Fibroblast of lung (primary cell): ENCODE data around the gene DNAJC10. TPM values are rescaled to one million over a fixed set of nuclear protein-coding genes. Genes with fewer than 3 reads are reported as not detected.

ENCODE experiments used
- DNase-seq, 2 donors: peaks; one replicate each; pipeline versions ENCODE4 v3.0.0 to v3.0.0-alpha.2; 2010; ENCODE audit warnings: low read depth in 2 of 2
- H2AFZ ChIP-seq: 2 replicates; pipeline ENCODE4 v1.5.1; 2012; ENCODE audit warnings: low read length, control low read depth, inconsistent platforms
- H3K27ac ChIP-seq: 2 replicates; pipeline ENCODE4 v1.5.1; 2011; ENCODE audit warnings: low read length, control low read depth; ENCODE audit not compliant: insufficient read depth
- H3K27me3 ChIP-seq: 2 replicates; pipeline ENCODE4 v1.5.1; 2011; ENCODE audit warnings: mild to moderate bottlenecking, low read length; ENCODE audit not compliant: control insufficient read depth, insufficient read depth
- H3K36me3 ChIP-seq: 2 replicates; pipeline ENCODE4 v1.5.1; 2011; ENCODE audit warnings: low read length; ENCODE audit not compliant: control insufficient read depth, insufficient read depth
- H3K4me1 ChIP-seq: 2 replicates; pipeline ENCODE4 v1.5.1; 2011; ENCODE audit warnings: low read length; ENCODE audit not compliant: control insufficient read depth, insufficient read depth; ENCODE audit errors: extremely low read depth
- H3K4me2 ChIP-seq: 2 replicates; pipeline ENCODE4 v1.5.1; 2011; ENCODE audit warnings: low read length, control low read depth; ENCODE audit not compliant: insufficient read depth; ENCODE audit errors: extremely low read depth
- H3K4me3 ChIP-seq, 4 experiments: fragments of 200-600 bp in 1 of 4; sonication (generic) in 1 of 4; replicated peaks in 1 of 4; 2 replicates each; pipeline ENCODE4 v1.5.1; 2011 to 2016; ENCODE audit warnings: low read length in 4 of 4, low read depth in 3 of 4, mild to moderate bottlenecking in 3 of 4, control low read depth in 2 of 4, inconsistent platforms in 1 of 4, mixed read lengths in 1 of 4; ENCODE audit not compliant: insufficient read depth in 1 of 4; ENCODE audit errors: control extremely low read depth in 1 of 4
- H3K79me2 ChIP-seq: 2 replicates; pipeline ENCODE4 v1.5.1; 2012; ENCODE audit warnings: mild to moderate bottlenecking, low read length, inconsistent platforms; ENCODE audit not compliant: control insufficient read depth, insufficient read depth
- H3K9ac ChIP-seq: 2 replicates; pipeline ENCODE4 v1.5.1; 2011; ENCODE audit warnings: mild to moderate bottlenecking, low read length, control low read depth; ENCODE audit not compliant: insufficient read depth
- H3K9me3 ChIP-seq: 2 replicates; pipeline ENCODE4 v1.5.1; 2012; ENCODE audit warnings: low read depth, low read length; ENCODE audit not compliant: control insufficient read depth, insufficient read depth
- H4K20me1 ChIP-seq: 2 replicates; pipeline ENCODE4 v1.5.1; 2011; ENCODE audit warnings: low read length; ENCODE audit not compliant: control insufficient read depth, insufficient read depth; ENCODE audit errors: extremely low read depth
- EZH2 ChIP-seq: IDR thresholded peaks from 2 replicates; pipeline ENCODE4 v1.5.1; 2012; ENCODE audit warnings: low read length, control low read depth, mild to moderate bottlenecking; ENCODE audit errors: missing control alignments
- polyA plus RNA-seq, 2 donors: library from polyadenylated mRNA; depleted of rRNA in 1 of 2; stranded (reverse) in 1 of 2; unstranded in 1 of 2; fragments of >200 nt; gene quantifications; 2 replicates each; pipeline ENCODE4 v1.2.1, GENCODE V29; 2011 to 2012; ENCODE audit warnings: missing spikeins in 1 of 2
- total RNA-seq: library from RNA; depleted of rRNA; stranded (reverse); fragments of >200 nt; gene quantifications from 2 replicates; pipeline ENCODE4 v1.2.1, GENCODE V29; 2014
- TF ChIP-seq, protein P1 (sequence below), 2 donors: IDR thresholded peaks in 1 of 2; conservative IDR thresholded peaks in 1 of 2; 1 replicate in 1 of 2; 2 replicates in 1 of 2; pipeline ENCODE4 v1.5.1; 2011 to 2012; ENCODE audit warnings: low read length in 2 of 2, control low read depth in 1 of 2, inconsistent platforms in 1 of 2, low read depth in 1 of 2, mild to moderate bottlenecking in 1 of 2

DNAJC10 gene
- total and polyA plus RNA-seq, 2 donors (not counting 1 experiment from before 2014, with no cell fraction given), result 86.7 to 102 TPM

DNA sequence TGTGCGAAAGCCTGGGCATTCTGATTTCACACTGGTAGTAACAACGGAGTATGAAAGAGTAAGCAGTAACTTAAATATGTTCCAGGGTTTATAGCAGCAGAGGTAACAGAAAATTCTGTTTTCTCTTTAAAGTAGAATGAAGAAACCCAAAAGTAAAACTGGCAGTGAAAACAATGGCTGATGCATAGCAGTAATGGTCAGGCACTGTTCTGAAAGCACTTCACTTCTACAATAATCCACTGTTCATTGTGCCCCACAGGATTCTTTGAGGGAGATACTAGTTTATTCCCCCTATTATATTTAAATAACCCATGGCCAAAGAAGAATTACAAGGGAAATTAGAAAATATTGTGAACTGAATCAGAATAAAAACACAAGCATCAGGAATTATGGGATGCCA is 9.3 kb upstream of the DNAJC10 start:
- Histone ChIP-seq H3K9ac (no peak overlapping the region), H3K4me2 (no peak overlapping the region), H4K20me1 (no peaks in the 10 kb centered on the region), H3K9me3 (no peaks in the 10 kb centered on the region), H3K79me2 (no peaks in the 10 kb centered on the region), H2AFZ (no peak overlapping the region), H3K4me1 (no peaks in the 10 kb centered on the region), H3K27me3 (no peaks in the 10 kb centered on the region), H3K4me3 (no peak overlapping the region), H3K36me3 (no peaks in the 10 kb centered on the region), H3K27ac (no peak overlapping the region)
- DNase-seq, result no peak
- no peak for TF ChIP-seq EZH2
- TF ChIP-seq, protein P1, sequence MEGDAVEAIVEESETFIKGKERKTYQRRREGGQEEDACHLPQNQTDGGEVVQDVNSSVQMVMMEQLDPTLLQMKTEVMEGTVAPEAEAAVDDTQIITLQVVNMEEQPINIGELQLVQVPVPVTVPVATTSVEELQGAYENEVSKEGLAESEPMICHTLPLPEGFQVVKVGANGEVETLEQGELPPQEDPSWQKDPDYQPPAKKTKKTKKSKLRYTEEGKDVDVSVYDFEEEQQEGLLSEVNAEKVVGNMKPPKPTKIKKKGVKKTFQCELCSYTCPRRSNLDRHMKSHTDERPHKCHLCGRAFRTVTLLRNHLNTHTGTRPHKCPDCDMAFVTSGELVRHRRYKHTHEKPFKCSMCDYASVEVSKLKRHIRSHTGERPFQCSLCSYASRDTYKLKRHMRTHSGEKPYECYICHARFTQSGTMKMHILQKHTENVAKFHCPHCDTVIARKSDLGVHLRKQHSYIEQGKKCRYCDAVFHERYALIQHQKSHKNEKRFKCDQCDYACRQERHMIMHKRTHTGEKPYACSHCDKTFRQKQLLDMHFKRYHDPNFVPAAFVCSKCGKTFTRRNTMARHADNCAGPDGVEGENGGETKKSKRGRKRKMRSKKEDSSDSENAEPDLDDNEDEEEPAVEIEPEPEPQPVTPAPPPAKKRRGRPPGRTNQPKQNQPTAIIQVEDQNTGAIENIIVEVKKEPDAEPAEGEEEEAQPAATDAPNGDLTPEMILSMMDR (conservative IDR thresholded peaks at IDR 0.05 in 1 of 2, IDR thresholded peaks at IDR 0.05 in 1 of 2; ENCODE audit: low read depth in 1 of 2, low read length in 2 of 2), result no peak

DNA sequence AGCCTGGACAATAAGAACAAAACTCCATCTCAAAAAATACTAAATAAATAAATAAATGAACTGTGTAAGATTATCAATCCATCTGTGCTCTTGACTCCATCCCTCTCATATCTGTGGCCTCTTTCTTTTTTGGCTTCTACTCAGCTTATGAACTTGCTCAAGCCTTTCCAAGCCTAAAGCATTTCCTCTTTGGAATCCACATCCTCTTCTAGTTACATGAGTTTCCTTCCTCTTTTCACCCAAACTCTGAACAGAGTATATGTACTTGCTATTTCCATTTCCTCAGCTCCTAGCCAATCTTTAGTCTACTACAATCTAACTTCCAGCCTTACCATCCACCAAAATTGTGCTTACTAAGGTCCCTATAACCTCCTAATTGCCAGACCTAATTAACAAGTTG is 2.5 kb upstream of the DNAJC10 start:
- H2AFZ ChIP-seq, result no peak overlapping the region
- H3K27me3 ChIP-seq, result no peaks in the 10 kb centered on the region
- H3K9ac ChIP-seq, result no peak overlapping the region
- no peak overlapping the region for H3K27ac ChIP-seq
- DNase-seq, result no peak
- peaks cover 4% of the 10 kb centered on the region for H3K4me1 ChIP-seq
- H3K4me2 ChIP-seq, result no peak overlapping the region
- no peaks in the 10 kb centered on the region for H3K36me3 ChIP-seq
- H3K9me3 ChIP-seq, result no peaks in the 10 kb centered on the region
- TF ChIP-seq, protein P1 (conservative IDR thresholded peaks at IDR 0.05 in 1 of 2, IDR thresholded peaks at IDR 0.05 in 1 of 2; ENCODE audit: low read depth in 1 of 2, low read length in 2 of 2), result no peak
- no peak for TF ChIP-seq EZH2
- H3K4me3 ChIP-seq, result no peak overlapping the region
- H3K79me2 ChIP-seq, result peaks cover 11% of the 10 kb centered on the region
- H4K20me1 ChIP-seq, result no peaks in the 10 kb centered on the region

DNA sequence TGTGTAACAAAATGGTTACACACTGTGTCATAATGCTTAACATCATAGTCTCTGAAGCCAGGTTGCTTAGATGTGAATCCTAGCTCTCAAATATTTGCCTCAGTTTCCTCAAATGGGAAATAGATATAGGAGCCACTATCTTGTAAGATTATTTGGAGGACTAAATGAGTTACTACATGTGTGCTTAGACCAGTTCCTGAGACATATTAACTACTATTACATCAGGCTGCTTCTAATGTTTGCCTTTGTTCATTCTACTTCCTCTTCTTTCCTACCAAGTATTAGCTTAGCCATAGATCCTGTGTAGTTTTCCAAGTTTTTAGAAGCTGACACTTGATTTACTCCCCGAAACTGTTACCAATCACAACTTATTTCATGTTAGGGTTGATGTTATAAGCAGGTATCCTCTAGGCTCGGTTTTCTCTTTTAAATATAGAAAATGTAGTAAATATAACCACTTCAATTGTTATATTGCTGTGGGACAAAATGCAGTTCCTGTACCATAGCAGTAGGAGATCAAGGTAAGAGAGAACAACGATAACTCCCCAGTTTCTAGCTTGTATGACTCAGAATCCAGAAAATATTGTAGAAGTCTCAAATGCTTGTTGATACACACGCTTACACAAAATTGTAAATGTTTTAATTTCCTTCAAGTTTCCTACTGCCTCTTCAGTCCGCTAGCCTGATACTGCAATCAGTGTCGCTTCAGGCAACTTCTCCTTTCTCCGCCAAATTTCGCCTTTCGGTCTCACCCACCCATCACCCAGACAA is 751 bp upstream of the DNAJC10 start:
- peak overlapping the region; percentile 88 for H3K9ac ChIP-seq
- H3K4me1 ChIP-seq, result peaks cover 4% of the 10 kb centered on the region
- no peak for TF ChIP-seq EZH2
- TF ChIP-seq, protein P1 (conservative IDR thresholded peaks at IDR 0.05 in 1 of 2, IDR thresholded peaks at IDR 0.05 in 1 of 2; ENCODE audit: low read depth in 1 of 2, low read length in 2 of 2), result no peak
- H3K79me2 ChIP-seq, result peaks cover 11% of the 10 kb centered on the region
- H3K27me3 ChIP-seq, result no peaks in the 10 kb centered on the region
- H3K9me3 ChIP-seq, result no peaks in the 10 kb centered on the region
- H2AFZ ChIP-seq, result peak overlapping the region; percentile 98
- DNase-seq, result peak; percentile 14 to 65
- H3K27ac ChIP-seq, result peak overlapping the region; percentile 87
- no peaks in the 10 kb centered on the region for H4K20me1 ChIP-seq
- H3K36me3 ChIP-seq, result no peaks in the 10 kb centered on the region
- peak overlapping the region; percentile 93 to 99 (median 97) for H3K4me3 ChIP-seq
- H3K4me2 ChIP-seq, result peak overlapping the region; percentile 93
